Esophagus squamous epithelium (tissue), 5 donors: ENCODE data around the gene TMA16. TPM values are rescaled to one million over a fixed set of nuclear protein-coding genes. Genes with fewer than 3 reads are reported as not detected.

Source experiments
- DNase-seq: peaks from one replicate; lab custom pipeline; 2025; lab: John Stamatoyannopoulos, UW
- H3K27ac ChIP-seq, 4 donors: fragments of 200-600 bp; sonication (generic); one replicate each; pipeline ENCODE4 v1.5.1; 2016 to 2019; ENCODE audit warnings: mild to moderate bottlenecking in 1 of 4
- H3K27me3 ChIP-seq, 4 donors: fragments of 200-600 bp; sonication (generic); 1 replicate in 3 of 4; 2 replicates in 1 of 4; pipeline versions ENCODE4 v1.5.1 to v1.6.0; 2017 to 2021; ENCODE audit warnings: antibody characterized with exemption in 1 of 4
- H3K36me3 ChIP-seq, 3 donors: fragments of 200-600 bp; sonication (generic); one replicate each; pipeline ENCODE4 v1.5.1; 2016 to 2019
- H3K4me1 ChIP-seq, 3 donors: fragments of 200-600 bp; sonication (generic); one replicate each; pipeline ENCODE4 v1.5.1; 2017 to 2019
- H3K4me3 ChIP-seq, 4 donors: fragments of 200-600 bp; sonication (generic); 1 replicate in 3 of 4; 2 replicates in 1 of 4; pipeline ENCODE4 v1.5.1; 2016 to 2019; ENCODE audit warnings: mild to moderate bottlenecking in 2 of 4, moderate library complexity in 1 of 4
- H3K9me3 ChIP-seq, 3 donors: fragments of 200-600 bp; sonication (generic); one replicate each; pipeline ENCODE4 v1.5.1; 2016 to 2019
- POLR2A ChIP-seq, 4 donors: fragments of 450-650 bp; IDR thresholded peaks; one replicate each; pipeline ENCODE4 v1.6.1; 2017; ENCODE audit warnings: antibody characterized with exemption in 4 of 4, mild to moderate bottlenecking in 4 of 4, moderate library complexity in 3 of 4
- WGBS, 2 donors: methylation state at CpG; one replicate each; pipeline ENCODE4 v1.1.5; 2018; 5-methylcytosine and 5-hydroxymethylcytosine counted together
- intact Hi-C: fragments of 100-400 bp; cut with DNase I; formaldehyde crosslinking; loops from one replicate; pipeline ENCODE4 v1.15.0; 2022
- total RNA-seq, 4 donors: library from RNA; depleted of rRNA; stranded (reverse); fragments of >200 nt; gene quantifications; one replicate each; pipeline ENCODE4 v1.1.0, GENCODE V29; 2016
- TF ChIP-seq, protein P1 (sequence below), 6 experiments: fragments of 450-650 bp in 4 of 6; fragments of 200-600 bp in 2 of 6; sonication (generic) in 2 of 6; IDR thresholded peaks; one replicate each; pipeline ENCODE4 v1.5.1; 2016 to 2019; ENCODE audit warnings: antibody characterized with exemption in 6 of 6, mild to moderate bottlenecking in 4 of 6, moderate library complexity in 4 of 6
- donor health status: DM: yes; HTN: yes; CAD: no.

Gene TMA16
- total RNA-seq, 4 donors from 2014 or later = 17.4 to 34.0 (median 23.0) TPM

DNA sequence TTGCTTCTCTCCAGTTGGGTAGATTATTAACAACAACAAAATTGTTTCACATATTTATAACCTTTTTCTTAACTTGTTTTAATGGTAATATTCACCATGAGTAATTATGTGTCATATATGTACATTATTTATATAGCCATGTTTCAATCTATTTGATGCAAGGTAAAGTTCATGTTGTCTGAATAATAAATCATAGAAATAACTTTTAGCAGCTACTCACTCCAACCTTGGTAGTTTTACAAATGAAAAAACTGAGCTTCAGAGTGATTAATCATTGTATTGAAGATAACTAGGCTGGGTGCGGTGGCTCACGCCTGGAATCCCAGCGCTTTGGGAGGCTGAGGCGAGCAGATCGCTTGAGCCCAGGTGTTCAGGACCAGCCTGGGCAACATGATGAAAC is 46.0 kb downstream of the TMA16 start:
- H3K27ac ChIP-seq = no peak overlapping the region
- no peaks in the 10 kb centered on the region for H3K9me3 ChIP-seq
- DNase-seq = no peak
- no peak overlapping the region for H3K4me3 ChIP-seq
- TF ChIP-seq POLR2A (IDR thresholded peaks at IDR 0.05) = no peak
- TF ChIP-seq, protein P1, sequence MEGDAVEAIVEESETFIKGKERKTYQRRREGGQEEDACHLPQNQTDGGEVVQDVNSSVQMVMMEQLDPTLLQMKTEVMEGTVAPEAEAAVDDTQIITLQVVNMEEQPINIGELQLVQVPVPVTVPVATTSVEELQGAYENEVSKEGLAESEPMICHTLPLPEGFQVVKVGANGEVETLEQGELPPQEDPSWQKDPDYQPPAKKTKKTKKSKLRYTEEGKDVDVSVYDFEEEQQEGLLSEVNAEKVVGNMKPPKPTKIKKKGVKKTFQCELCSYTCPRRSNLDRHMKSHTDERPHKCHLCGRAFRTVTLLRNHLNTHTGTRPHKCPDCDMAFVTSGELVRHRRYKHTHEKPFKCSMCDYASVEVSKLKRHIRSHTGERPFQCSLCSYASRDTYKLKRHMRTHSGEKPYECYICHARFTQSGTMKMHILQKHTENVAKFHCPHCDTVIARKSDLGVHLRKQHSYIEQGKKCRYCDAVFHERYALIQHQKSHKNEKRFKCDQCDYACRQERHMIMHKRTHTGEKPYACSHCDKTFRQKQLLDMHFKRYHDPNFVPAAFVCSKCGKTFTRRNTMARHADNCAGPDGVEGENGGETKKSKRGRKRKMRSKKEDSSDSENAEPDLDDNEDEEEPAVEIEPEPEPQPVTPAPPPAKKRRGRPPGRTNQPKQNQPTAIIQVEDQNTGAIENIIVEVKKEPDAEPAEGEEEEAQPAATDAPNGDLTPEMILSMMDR (IDR thresholded peaks at IDR 0.05) = no peak
- WGBS, 2 donors = 89 to 93% methylated on average over 3 to 4 of the region's 5 CpGs
- peaks cover 0 to 10% (median 0%) of the 10 kb centered on the region in 3 donors for H3K36me3 ChIP-seq
- H3K4me1 ChIP-seq = peaks cover 0 to 8% (median 0%) of the 10 kb centered on the region in 3 donors
- H3K27me3 ChIP-seq = no peaks in the 10 kb centered on the region
- intact Hi-C loops = loop anchor here (10.0 kb wide), 1 partner anchor 56 kb away; no protein-coding TSS in a partner anchor

GRCh38 chr4:163540977-163541376 is 46.5 kb downstream of the TMA16 start:
- H3K27me3 ChIP-seq = no peaks in the 10 kb centered on the region
- H3K36me3 ChIP-seq = peaks cover 0 to 10% (median 0%) of the 10 kb centered on the region in 3 donors
- TF ChIP-seq POLR2A (IDR thresholded peaks at IDR 0.05) = no peak
- TF ChIP-seq, protein P1 (IDR thresholded peaks at IDR 0.05) = no peak
- H3K4me3 ChIP-seq = no peak overlapping the region
- peaks cover 0 to 8% (median 0%) of the 10 kb centered on the region in 3 donors for H3K4me1 ChIP-seq
- H3K27ac ChIP-seq = no peak overlapping the region
- 74 to 83% methylated on average over 3 of the region's 3 CpGs for WGBS, 2 donors
- intact Hi-C loops = loop anchor here (10.0 kb wide), 1 partner anchor 56 kb away; no protein-coding TSS in a partner anchor
- DNase-seq = no peak
- H3K9me3 ChIP-seq = no peaks in the 10 kb centered on the region

- Histone ChIP-seq H3K36me3 (peaks cover 0 to 6% (median 0%) of the 10 kb centered on the region in 3 donors), H3K27ac (no peak overlapping the region), H3K9me3 (no peaks in the 10 kb centered on the region), H3K4me1 (peaks cover 0 to 8% (median 0%) of the 10 kb centered on the region in 3 donors), H3K27me3 (no peaks in the 10 kb centered on the region), H3K4me3 (no peak overlapping the region)
- no peak for DNase-seq
- 83 to 91% methylated on average over 3 of the region's 3 CpGs for WGBS, 2 donors
- intact Hi-C loops = loop anchor here (10.0 kb wide), 1 partner anchor 57 kb away; no protein-coding TSS in a partner anchor
- TF ChIP-seq POLR2A (IDR thresholded peaks at IDR 0.05) = no peak
- TF ChIP-seq, protein P1 (IDR thresholded peaks at IDR 0.05) = no peak
Measured at GRCh38 chr4:163542275-163542674, 47.8 kb downstream of the TMA16 start.

DNA sequence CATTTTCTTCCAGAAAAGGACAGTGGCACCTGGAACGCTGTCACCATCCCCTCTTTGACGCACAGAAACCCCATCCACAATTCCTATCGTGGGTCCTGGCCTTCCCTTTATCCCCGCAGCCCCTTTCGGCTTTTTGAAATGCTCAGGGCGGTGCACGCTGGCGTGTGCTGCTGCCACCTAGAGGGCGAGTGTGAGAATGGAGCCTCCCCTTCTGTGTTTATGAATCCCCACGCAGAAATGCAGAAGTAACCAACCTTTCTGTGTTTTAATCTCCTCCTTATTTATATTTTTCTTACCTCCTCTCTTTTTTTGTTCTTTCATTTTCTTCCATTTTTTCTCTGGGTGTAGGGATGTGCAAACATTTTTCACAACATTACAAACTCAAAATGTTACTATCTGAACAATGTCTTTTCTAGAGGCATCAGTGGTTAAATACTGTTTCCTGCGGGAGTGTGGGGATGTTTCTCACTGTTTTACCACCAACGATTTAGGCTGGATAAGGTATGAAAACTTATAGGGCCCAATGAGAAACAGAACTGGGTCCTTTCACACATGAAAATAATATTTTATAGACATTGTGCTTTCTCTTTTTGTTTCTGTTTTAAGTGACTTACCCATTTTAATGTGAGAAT is 50.0 kb downstream of the TMA16 start:
- peaks cover 0 to 6% (median 0%) of the 10 kb centered on the region in 3 donors for H3K36me3 ChIP-seq
- TF ChIP-seq, protein P1 (IDR thresholded peaks at IDR 0.05) = peak; percentile 71 to 90 (median 78)
- TF ChIP-seq POLR2A (IDR thresholded peaks at IDR 0.05) = no peak
- intact Hi-C loops = loop anchor here (10.0 kb wide), 1 partner anchor 60 kb away; no protein-coding TSS in a partner anchor
- H3K4me3 ChIP-seq = peak overlapping the region; percentile 9 to 57 (median 21)
- H3K27ac ChIP-seq = no peak overlapping the region
- no peaks in the 10 kb centered on the region for H3K9me3 ChIP-seq
- 5 to 6% methylated on average over 12 of the region's 12 CpGs for WGBS, 2 donors
- DNase-seq = no peak
- H3K27me3 ChIP-seq = no peaks in the 10 kb centered on the region
- peaks cover 0 to 8% (median 0%) of the 10 kb centered on the region in 3 donors for H3K4me1 ChIP-seq
